Measurements from ENCODE around the gene LRRC4C.

GRCh38 chr11:40434926-40435325 is 1024.5 kb downstream of the LRRC4C start:
- TF ChIP-seq, protein P1, sequence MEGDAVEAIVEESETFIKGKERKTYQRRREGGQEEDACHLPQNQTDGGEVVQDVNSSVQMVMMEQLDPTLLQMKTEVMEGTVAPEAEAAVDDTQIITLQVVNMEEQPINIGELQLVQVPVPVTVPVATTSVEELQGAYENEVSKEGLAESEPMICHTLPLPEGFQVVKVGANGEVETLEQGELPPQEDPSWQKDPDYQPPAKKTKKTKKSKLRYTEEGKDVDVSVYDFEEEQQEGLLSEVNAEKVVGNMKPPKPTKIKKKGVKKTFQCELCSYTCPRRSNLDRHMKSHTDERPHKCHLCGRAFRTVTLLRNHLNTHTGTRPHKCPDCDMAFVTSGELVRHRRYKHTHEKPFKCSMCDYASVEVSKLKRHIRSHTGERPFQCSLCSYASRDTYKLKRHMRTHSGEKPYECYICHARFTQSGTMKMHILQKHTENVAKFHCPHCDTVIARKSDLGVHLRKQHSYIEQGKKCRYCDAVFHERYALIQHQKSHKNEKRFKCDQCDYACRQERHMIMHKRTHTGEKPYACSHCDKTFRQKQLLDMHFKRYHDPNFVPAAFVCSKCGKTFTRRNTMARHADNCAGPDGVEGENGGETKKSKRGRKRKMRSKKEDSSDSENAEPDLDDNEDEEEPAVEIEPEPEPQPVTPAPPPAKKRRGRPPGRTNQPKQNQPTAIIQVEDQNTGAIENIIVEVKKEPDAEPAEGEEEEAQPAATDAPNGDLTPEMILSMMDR (conservative IDR thresholded peaks at IDR 0.05; ENCODE audit: low read depth in 2 of 2) = no peak
- no peak for TF ChIP-seq EZH2 (IDR thresholded peaks at IDR 0.05; ENCODE audit: low read depth, unreplicated experiment)
- no peak for TF ChIP-seq REST (IDR thresholded peaks at IDR 0.05; ENCODE audit: unreplicated experiment)
- no peak for TF ChIP-seq ETS1 (IDR thresholded peaks at IDR 0.05)
- no peak for TF ChIP-seq ZNF462 (CRISPR knock-in tag; IDR thresholded peaks at IDR 0.05)
- no peak for TF ChIP-seq POLR2AphosphoS5 (IDR thresholded peaks at IDR 0.05; ENCODE audit: low read depth)
- TF ChIP-seq JUNB (IDR thresholded peaks at IDR 0.05; ENCODE audit: unreplicated experiment) = no peak
- no peak for TF ChIP-seq ZNF331 (CRISPR knock-in tag; IDR thresholded peaks at IDR 0.05; ENCODE audit: low read depth)
- no peak for TF ChIP-seq EZH2phosphoT487 (IDR thresholded peaks at IDR 0.05; ENCODE audit: unreplicated experiment)
- no peak for TF ChIP-seq ZNF114 (CRISPR knock-in tag; IDR thresholded peaks at IDR 0.05)
- no peak for TF ChIP-seq NANOG (IDR thresholded peaks at IDR 0.05; ENCODE audit: borderline replicate concordance)
- TF ChIP-seq CREB1 (CRISPR knock-in tag; IDR thresholded peaks at IDR 0.05; ENCODE audit: low read depth) = no peak

Data from GM23338 (cell line).